Measurements from ENCODE around the gene TRIM8.

DNA sequence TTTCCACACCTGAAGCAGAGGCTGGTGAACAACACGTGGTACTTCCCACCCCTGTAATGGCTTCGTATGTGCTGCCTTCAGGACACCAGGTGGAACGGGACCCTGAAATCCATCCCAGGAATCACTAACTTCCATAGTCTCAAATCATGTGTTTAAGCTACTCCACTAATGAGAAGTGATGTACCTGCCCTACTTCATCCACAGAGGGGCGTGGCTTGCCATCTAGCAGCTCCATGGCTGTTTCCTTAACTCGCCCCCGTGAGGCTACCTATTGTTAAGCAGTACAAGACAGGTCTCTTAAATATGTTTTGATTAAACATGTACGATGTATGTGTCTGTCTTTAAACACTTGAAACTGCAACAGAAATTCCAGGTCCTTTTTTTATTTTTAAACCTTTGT lies 38.1 kb downstream of the TRIM8 start:
- TF ChIP-seq, protein P1, sequence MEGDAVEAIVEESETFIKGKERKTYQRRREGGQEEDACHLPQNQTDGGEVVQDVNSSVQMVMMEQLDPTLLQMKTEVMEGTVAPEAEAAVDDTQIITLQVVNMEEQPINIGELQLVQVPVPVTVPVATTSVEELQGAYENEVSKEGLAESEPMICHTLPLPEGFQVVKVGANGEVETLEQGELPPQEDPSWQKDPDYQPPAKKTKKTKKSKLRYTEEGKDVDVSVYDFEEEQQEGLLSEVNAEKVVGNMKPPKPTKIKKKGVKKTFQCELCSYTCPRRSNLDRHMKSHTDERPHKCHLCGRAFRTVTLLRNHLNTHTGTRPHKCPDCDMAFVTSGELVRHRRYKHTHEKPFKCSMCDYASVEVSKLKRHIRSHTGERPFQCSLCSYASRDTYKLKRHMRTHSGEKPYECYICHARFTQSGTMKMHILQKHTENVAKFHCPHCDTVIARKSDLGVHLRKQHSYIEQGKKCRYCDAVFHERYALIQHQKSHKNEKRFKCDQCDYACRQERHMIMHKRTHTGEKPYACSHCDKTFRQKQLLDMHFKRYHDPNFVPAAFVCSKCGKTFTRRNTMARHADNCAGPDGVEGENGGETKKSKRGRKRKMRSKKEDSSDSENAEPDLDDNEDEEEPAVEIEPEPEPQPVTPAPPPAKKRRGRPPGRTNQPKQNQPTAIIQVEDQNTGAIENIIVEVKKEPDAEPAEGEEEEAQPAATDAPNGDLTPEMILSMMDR (IDR thresholded peaks at IDR 0.05): no peak
- TF ChIP-seq EP300 (IDR thresholded peaks at IDR 0.05): no peak
- no peak for TF ChIP-seq POLR2A (IDR thresholded peaks at IDR 0.05)

Measured in ovary (tissue), 3 donors.